ENCODE data around the gene MYO18B.

- TF ChIP-seq RARB (CRISPR knock-in tag; IDR thresholded peaks at IDR 0.05) (no peak), ISL1 (CRISPR knock-in tag; IDR thresholded peaks at IDR 0.05) (no peak), PPARA (CRISPR knock-in tag; IDR thresholded peaks at IDR 0.05; ENCODE audit: borderline replicate concordance) (no peak), ZFP30 (CRISPR knock-in tag; IDR thresholded peaks at IDR 0.05) (no peak), ZNF70 (CRISPR knock-in tag; IDR thresholded peaks at IDR 0.05) (no peak), ARNTL (CRISPR knock-in tag; IDR thresholded peaks at IDR 0.05; ENCODE audit: borderline replicate concordance, low read depth) (no peak), ZFP3 (CRISPR knock-in tag; IDR thresholded peaks at IDR 0.05) (no peak), TOX (CRISPR knock-in tag; IDR thresholded peaks at IDR 0.05; ENCODE audit: borderline replicate concordance) (no peak), GLIS3 (CRISPR knock-in tag; IDR thresholded peaks at IDR 0.05) (no peak), OSR1 (CRISPR knock-in tag; IDR thresholded peaks at IDR 0.05) (no peak), BACH2 (CRISPR knock-in tag; IDR thresholded peaks at IDR 0.05; ENCODE audit: borderline replicate concordance) (no peak)
- TF ChIP-seq, protein P1, sequence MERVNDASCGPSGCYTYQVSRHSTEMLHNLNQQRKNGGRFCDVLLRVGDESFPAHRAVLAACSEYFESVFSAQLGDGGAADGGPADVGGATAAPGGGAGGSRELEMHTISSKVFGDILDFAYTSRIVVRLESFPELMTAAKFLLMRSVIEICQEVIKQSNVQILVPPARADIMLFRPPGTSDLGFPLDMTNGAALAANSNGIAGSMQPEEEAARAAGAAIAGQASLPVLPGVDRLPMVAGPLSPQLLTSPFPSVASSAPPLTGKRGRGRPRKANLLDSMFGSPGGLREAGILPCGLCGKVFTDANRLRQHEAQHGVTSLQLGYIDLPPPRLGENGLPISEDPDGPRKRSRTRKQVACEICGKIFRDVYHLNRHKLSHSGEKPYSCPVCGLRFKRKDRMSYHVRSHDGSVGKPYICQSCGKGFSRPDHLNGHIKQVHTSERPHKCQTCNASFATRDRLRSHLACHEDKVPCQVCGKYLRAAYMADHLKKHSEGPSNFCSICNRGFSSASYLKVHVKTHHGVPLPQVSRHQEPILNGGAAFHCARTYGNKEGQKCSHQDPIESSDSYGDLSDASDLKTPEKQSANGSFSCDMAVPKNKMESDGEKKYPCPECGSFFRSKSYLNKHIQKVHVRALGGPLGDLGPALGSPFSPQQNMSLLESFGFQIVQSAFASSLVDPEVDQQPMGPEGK (CRISPR knock-in tag; IDR thresholded peaks at IDR 0.05; ENCODE audit: borderline replicate concordance) = no peak
- TF ChIP-seq, protein P2, sequence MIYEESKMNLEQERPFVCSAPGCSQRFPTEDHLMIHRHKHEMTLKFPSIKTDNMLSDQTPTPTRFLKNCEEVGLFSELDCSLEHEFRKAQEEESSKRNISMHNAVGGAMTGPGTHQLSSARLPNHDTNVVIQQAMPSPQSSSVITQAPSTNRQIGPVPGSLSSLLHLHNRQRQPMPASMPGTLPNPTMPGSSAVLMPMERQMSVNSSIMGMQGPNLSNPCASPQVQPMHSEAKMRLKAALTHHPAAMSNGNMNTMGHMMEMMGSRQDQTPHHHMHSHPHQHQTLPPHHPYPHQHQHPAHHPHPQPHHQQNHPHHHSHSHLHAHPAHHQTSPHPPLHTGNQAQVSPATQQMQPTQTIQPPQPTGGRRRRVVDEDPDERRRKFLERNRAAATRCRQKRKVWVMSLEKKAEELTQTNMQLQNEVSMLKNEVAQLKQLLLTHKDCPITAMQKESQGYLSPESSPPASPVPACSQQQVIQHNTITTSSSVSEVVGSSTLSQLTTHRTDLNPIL (CRISPR knock-in tag; IDR thresholded peaks at IDR 0.05; ENCODE audit: low read depth) = no peak
Observed at GRCh38 chr22:25770333-25770732, 28.3 kb downstream of the MYO18B start.
